Left cardiac atrium (tissue), 4 donors: ENCODE measurements around the gene FBXO24. TPM values are rescaled to one million over a fixed set of nuclear protein-coding genes. Genes with fewer than 3 reads are reported as not detected.

Experiments used
- ATAC-seq, 2 donors: fragments of 200-7000 bp; cut with Tn5 transposase; one replicate each; pipeline ENCODE4 v1.9.1; 2020; ENCODE audit warnings: mild to moderate bottlenecking in 2 of 2, moderate library complexity in 2 of 2
- DNase-seq: peaks from one replicate; pipeline ENCODE4 v3.0.0-alpha.2; 2020
- intact Hi-C, 2 donors: fragments of 100-400 bp; cut with DNase I; formaldehyde crosslinking; loops; one replicate each; pipeline versions ENCODE4 v1.14.1 to v1.15.1; 2022 to 2023
- total RNA-seq, 2 donors: library from RNA; stranded (reverse); fragmentation: NEBNext Ultra II Directional; extraction: Animal tissue kit (Norgen Biotek cat#: 25700); gene quantifications; one replicate each; pipeline ENCODE4 v1.2.1, GENCODE V29; 2021
- donor health status: DM: no; HTN: yes; CAD: no.
- donor health status: DM: no; HTN: yes; CAD: no; lungs with severe emphysema.
- donor health status: DM: yes; HTN: yes; CAD: no.
- donor health status: Dilated cardiomyopathy.

FBXO24 gene
- total RNA-seq, 2 donors from 2014 or later = 0.31 to 0.62 TPM

DNA sequence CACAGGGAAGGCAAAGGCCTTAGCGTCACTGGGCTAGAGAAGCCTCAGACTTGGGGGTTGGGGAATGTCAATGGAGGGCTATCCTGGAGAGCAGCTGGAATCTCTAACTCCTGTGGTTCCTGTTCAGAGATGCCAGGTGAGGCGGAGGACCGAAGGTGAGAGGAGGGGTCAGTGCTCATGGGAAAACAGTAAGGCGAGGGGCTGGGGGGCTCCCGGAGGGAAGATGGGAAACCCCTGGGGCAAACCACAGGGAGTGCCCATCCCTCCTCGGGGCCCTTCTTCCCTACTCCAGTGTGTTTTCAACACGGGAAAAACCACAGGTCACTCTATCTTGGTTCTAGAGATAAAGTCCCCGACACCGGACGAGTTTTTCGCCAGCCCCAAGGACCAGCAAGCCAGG lies 3.5 kb upstream of the FBXO24 start:
- no peak for ATAC-seq
- no peak for DNase-seq
- intact Hi-C loops = no loop called here

DNA sequence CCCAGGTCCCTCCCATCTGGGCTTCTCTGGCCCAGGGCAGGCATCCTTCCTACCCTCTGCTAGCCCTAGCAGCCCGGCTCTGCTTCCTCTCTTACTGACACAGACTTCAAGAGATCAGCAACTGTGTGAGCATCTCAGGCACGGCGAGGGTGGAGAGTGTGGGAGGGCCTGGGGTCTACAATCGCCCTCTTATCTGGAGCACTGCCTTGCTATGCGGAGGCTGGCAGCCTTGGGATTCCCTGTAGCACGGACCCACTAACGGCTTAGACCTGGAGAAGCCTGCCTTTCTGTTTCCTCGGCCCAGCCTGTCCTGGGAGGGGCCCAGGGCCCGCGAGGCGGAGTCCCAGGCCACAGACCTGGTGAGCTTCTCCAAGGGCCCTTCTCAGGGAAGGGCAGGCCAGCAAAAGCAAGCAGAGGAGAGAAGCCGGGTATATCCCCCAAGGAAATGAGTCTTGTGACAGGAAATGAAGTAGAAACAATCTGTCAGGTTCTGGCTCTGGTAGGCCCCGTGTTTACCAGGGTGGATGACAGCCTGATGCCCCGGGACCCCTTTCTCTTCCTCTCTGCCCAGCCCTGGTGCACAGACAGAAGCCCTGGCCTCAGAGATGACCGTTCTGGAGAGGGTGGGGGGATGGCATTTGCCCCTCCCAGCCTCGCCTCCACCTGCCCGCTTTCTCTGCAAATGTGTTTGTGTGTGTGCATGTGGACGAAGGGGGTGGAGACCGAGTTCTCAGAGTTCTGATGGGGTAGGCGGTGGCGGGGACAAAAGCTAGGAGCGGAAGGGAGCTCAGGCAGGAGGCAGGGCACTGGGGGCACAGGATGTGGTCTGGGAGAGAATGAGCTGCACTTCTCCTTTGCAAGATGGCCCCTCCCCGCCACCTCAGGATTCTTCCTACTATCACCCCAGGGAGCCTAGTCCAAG lies 2.7 kb upstream of the FBXO24 start:
- intact Hi-C loops = no loop called here
- ATAC-seq (no peak), DNase-seq (peak; percentile 66)

DNA sequence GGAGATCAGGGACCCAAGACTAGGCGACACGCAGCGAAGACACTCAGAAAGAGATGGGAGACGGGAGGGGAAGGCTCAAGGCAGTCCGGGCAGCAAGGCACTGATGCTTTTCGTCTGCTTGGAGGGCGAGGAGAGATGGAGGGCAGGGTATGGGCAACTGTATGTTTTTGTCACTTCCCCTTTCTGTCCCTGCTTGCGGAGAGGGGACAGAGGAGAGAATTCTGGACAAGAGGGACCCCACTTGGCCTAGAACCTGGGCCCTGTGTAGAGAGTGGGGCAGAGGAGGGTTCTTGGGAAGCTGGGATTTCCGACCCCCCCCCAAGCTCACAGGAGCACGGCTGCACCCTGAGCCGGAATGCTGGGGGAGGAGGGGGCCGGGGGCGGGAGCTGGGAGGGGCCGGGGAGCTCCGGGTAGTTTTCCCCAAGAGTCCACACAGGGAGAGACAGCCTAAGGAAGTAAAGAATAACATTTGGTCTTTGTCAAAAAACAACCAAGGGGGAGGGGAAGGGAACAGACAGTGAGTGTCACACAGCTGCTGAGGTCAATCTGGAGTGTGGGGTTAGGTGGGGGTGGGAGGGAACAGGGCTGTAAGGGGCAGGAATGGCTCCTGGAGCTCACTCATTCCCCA lies 2.0 kb upstream of the FBXO24 start:
- ATAC-seq (no peak), DNase-seq (no peak)
- intact Hi-C loops = no loop called here

DNA sequence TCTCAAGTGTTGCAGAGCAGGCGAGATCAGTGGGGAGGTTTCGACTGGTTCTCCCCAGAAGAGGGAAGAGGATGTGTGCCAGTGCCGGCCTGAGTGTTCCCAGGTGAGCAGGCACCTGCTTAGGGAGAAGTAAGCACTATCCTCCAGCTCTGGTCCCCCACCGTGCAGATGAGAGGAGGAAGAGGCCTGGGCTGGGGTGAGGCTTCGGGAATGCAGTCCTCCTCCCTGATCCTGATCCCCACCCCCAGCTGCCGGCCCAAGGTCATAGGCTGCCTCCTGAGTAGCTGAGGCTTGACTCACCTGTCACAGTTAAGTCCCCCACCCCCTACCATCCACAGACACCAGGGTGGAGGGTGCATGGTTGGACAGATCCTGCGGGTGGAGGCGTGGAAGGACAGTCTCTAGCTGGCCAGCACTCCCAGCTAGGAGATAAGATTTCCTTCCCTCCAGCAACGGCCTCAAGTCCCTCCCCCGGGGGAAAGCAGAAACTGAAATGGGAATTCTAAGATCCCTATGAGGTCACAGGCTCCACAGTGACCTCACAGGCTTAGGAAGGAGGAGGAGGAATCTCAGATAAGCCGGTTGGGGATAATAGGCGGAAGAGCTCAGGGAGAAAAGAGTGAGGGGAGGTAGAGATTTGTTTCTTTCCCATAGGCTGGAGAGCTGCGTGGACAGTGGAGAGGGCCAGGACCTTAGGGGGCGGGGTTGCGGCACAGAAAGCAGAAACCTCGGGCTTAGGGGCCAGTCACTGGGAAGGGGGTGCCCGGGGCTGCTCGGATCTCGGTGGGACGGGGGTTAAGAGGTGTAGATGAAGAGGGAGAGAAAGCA lies 1.2 kb upstream of the FBXO24 start:
- intact Hi-C loops = no loop called here
- peak; percentile 0 to 11 for ATAC-seq
- DNase-seq = peak; percentile 66

DNA sequence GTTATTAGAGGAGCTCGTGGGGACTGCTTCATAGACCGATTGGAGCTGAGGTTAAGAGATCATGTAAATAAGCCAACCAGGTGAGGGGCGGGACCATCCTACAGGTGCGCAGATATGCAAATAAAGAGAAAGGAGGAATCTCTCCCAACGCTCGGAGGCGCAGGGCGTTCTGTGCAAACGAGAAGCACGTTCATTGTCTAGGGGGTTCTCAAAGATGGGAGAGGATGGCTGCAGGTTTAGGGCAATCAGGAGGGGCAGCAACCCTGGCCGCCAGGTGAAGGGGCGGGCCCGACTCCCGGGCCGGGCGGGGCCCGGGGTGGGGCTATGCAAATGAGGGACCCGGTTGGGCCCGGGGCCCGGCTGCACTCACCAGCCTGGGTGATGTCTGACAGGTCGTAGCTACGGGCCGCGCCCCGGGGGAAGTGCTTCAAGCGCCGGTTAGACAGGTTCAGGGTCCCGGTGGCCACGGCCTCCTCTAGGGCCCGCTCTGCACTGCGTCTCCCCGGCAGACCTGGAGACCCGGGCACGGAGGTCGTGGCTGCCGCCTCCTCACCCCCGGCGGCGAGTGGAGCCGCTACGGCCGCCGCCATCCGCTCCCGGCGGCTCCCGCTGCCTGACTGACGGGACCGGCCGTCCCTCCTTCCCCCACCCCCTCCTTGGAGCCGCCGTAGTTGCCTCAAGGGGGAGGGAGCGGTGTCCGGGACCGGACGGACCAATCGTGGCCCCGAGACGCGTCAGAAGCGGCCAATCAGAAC lies 440 bp upstream of the FBXO24 start, which contains the start of gene LRCH4:
Gene LRCH4 (minus strand): TSS at position 619 of the 755 bp plus-strand sequence. CDS start 29 bp downstream, at position 590.
- ATAC-seq (peak; percentile 18 to 48), DNase-seq (no peak)
- intact Hi-C loops = no loop called here

GRCh38 chr7:100588438-100588837 lies 2.3 kb downstream of the FBXO24 start:
- no peak for DNase-seq
- no peak for ATAC-seq
- intact Hi-C loops = no loop called here

GRCh38 chr7:100589341-100589947 lies 3.3 kb downstream of the FBXO24 start:
- DNase-seq (no peak), ATAC-seq (no peak)
- intact Hi-C loops = no loop called here

DNA sequence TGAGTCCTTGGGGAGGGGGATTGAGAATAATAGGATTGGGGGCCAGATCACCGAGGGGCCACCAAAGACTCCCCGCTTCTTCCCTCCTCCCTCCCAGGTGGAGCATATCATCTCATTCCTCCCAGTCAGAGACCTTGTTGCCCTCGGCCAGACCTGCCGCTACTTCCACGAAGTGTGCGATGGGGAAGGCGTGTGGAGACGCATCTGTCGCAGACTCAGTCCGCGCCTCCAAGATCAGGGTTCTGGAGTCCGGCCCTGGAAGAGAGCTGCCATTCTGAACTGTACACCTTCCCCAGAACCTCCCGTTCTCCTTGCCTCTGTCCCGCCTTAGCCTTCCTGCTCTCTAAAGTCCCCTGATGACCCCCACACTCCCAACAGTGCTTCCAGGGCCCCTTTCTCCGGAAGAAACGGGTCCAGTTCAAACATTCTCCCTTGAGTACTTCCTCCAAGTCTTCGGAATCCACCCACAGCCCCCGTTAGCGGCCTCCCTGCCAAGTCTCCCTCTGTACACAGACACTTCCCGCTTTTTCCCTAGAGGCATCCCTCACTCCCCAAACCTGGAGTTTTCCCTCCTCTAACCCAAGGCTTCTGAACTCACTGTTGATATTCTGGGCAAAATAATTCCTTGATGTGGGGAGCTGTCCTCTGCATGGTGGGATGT lies 4.1 kb downstream of the FBXO24 start:
- intact Hi-C loops = no loop called here
- ATAC-seq (no peak), DNase-seq (no peak)

DNA sequence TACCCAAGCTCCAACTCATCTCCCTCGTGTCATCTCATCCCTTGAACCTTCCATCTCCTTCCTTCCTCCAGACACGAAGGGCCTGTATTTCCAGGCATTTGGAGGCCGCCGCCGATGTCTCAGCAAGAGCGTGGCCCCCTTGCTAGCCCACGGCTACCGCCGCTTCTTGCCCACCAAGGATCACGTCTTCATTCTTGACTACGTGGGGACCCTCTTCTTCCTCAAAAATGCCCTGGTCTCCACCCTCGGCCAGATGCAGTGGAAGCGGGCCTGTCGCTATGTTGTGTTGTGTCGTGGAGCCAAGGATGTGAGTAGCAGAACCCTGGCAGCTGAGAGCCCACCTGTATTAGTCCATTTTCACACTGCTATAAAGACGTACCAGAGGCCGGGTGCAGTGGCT lies 5.5 kb downstream of the FBXO24 start:
- DNase-seq (no peak), ATAC-seq (no peak)
- intact Hi-C loops = no loop called here

DNA sequence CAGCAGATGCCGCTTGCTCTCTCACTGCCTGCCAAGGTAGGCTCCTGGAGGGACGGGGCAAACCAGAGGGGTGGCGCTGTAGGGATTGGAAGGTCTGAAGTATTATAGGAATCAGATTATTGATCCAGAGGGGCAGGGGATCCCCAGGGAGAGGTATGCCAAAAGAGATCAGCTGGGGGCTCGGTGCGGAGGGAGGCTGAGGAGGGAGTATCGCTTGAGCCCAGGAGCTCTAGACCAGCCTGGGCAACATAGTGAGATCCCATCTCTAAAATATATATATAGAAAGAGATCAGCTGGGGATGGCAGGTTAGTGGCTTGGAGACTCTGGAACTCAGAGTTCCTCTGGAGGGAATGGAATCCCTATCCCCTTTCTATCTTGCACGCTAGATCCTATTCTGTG lies 9.1 kb downstream of the FBXO24 start:
- intact Hi-C loops = no loop called here
- ATAC-seq (no peak), DNase-seq (no peak)

- ATAC-seq = no peak
- intact Hi-C loops = no loop called here
- no peak for DNase-seq
Observed at GRCh38 chr7:100598425-100598824, 12.3 kb downstream of the FBXO24 start.

DNA sequence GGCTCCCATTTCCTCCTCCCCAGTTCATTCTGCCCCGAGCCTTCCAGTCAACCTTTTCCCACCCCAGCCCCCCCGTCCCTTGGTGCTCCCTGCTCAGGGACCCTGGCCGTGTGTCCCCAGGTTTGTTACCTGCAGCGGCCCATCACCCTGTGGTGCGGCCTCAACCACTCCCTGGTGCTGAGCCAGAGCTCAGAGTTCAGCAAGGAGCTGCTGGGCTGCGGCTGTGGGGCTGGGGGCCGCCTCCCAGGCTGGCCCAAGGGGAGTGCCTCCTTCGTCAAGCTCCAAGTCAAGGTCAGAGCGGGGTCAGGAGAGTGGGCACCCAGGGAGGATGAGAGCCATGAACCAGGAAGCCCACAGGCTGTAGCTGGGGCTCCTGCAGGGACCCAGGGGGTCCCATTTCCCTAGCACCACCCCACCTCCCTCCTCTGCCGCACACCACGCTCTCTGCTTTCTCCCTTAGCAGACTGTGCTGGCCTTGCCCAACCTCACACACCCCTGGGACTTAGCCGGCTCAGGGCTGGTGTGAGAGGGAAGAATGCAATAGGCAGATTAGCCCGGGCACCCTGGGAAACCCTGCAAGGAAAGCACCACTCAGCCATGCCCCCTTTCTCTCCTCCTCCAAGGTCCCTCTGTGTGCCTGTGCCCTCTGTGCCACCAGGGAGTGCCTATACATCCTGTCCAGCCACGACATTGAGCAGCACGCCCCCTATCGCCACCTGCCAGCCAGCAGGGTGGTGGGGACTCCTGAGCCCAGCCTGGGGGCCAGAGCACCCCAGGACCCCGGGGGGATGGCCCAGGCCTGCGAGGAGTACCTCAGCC lies 14.0 kb downstream of the FBXO24 start:
- intact Hi-C loops = loop anchor here in 1 of 2 donors (10.0 kb wide), 1 partner anchor 85 kb away; no protein-coding TSS in a partner anchor
- DNase-seq (no peak), ATAC-seq (no peak)

GRCh38 chr7:100600730-100601038 lies 14.6 kb downstream of the FBXO24 start:
- ATAC-seq (no peak), DNase-seq (no peak)
- intact Hi-C loops = loop anchor here in 1 of 2 donors (10.0 kb wide), 1 partner anchor 84 kb away; no protein-coding TSS in a partner anchor

DNA sequence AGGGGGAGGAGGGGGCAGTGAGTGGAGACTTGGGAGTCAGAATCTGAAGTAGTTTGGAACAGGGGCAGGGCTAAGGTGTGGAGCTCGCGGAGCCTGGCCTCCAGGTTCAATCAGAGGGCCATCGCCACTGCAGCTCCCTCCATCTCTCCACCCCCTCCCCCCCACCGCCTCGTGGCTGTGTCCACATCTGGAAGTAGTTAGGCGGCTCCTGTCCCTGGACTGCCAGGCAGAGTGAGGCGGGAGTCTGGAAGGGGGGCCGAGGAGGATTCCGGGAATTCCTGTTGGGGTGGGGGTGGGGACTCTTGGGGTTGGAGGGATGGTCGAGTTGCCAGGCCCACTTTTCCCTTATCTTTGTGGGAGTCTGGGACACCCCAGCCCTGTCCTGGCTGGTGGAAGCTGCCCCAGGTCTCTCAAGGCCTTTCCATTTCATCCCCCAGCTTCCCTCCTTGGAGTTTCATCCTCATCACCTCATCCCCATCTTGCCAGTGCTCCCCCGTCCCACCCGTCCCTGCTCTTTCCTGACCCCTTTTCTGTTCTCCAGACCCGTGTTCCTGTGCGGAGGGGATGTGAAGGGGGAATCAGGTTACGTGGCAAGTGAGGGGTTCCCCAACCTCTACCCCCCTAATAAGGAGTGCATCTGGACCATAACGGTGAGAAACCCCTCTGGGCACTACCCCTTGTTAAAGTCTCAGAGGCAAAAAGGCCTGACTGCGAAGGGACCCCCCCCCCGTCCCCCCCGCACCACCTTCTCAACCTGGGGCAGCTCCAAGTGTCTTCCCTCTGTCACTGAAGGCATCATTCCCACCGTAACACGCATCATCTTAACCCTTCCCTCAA lies 17.0 kb downstream of the FBXO24 start:
- intact Hi-C loops = loop anchor here in 1 of 2 donors (10.0 kb wide), 1 partner anchor 82 kb away; no protein-coding TSS in a partner anchor
- DNase-seq (peak; percentile 73), ATAC-seq (peak; percentile 36 to 55)

GRCh38 chr7:100603726-100604027 lies 17.5 kb downstream of the FBXO24 start:
- intact Hi-C loops = loop anchor here in 1 of 2 donors (10.0 kb wide), 1 partner anchor 81 kb away; no protein-coding TSS in a partner anchor
- ATAC-seq (peak in 1 of 2 donors; percentile 0), DNase-seq (no peak)
